Right ventricle myocardium inferior (tissue), 1 donor: ENCODE data around the gene CRIP1. TPM values are rescaled to one million over a fixed set of nuclear protein-coding genes. Genes with fewer than 3 reads are reported as not detected.

ENCODE experiments used
- ATAC-seq: fragments of 200-7000 bp; cut with Tn5 transposase; one replicate; pipeline ENCODE4 v1.9.1; 2020; ENCODE audit warnings: mild to moderate bottlenecking, moderate library complexity
- DNase-seq: peaks from one replicate; pipeline ENCODE4 v3.0.0; 2021; ENCODE audit errors: missing footprints
- intact Hi-C: fragments of 100-400 bp; cut with DNase I; formaldehyde crosslinking; loops from one replicate; pipeline ENCODE4 v1.11.0; 2022
- total RNA-seq: library from RNA; stranded (reverse); fragmentation: NEBNext Ultra II Directional; extraction: Animal tissue kit (Norgen Biotek cat#: 25700); gene quantifications from one replicate; pipeline ENCODE4 v1.2.1, GENCODE V29; 2021
- donor health status: DM: no; HTN: yes; CAD: no; lungs with severe emphysema.

Gene CRIP1
- total RNA-seq, 1 donor from 2014 or later, result 82.0 TPM

DNA sequence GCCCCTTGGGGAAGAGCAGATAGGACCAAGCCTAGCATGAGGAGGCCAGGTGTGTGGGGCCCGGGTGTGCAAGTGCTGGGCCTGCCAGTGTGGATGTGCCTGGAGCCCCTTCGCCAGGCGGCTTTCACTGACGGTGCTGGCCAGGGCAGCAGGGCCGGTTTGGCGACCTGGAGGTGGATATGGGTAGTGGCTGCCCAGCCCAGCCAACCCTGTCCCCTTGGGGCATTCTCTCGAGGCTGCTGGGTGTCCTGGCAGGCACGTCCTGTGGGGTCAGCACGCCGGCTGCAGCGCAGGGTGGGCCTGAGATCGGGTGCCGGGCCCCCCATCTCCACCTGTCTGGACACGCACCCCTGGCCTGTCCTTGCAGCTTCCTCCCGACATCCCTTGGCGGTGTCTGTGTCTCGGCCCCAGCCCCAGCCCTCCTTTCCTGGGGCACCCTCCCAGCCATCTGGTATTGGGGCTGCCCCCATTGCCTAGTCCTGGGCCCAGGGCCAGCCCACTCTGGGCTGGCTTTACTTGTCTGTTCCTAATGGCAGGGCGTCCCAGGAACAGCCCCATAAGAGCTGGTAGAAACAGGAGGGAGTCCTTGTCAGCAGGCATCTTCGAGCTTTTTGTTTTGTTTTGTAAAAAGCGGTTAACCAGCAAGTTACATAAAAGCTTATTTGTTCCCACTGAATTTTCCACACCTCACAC, 19.3 kb upstream of the CRIP1 start:
- no peak for ATAC-seq
- no peak for DNase-seq
- intact Hi-C loops, result no loop called here

DNA sequence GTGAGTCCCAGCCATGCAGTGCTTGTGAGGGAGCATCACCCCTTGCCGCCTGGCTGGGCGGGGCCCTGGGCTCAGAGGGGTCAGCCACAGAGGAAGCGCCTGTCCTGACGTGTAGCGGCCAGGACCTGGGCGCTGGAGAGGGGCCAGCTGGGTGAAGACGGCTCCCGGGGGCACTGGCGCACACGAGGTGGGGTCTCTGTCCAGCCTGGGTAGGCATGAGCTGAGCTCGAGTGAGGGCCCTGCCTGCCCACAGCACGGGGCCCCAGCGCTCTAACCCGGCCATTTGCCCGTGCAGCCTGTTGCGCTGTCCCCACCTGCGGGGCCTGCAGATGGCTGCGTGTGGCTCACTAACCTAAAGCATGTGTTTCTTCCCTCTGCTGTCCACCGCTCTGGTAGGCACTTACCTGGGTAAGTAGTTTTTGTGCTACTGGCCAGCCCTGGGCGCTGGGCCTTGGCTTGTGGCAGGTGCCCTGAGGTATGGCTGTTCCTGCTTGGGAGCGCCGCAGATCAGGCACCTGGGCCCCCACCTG, 18.7 kb upstream of the CRIP1 start:
- ATAC-seq, result no peak
- no peak for DNase-seq
- intact Hi-C loops, result no loop called here

DNA sequence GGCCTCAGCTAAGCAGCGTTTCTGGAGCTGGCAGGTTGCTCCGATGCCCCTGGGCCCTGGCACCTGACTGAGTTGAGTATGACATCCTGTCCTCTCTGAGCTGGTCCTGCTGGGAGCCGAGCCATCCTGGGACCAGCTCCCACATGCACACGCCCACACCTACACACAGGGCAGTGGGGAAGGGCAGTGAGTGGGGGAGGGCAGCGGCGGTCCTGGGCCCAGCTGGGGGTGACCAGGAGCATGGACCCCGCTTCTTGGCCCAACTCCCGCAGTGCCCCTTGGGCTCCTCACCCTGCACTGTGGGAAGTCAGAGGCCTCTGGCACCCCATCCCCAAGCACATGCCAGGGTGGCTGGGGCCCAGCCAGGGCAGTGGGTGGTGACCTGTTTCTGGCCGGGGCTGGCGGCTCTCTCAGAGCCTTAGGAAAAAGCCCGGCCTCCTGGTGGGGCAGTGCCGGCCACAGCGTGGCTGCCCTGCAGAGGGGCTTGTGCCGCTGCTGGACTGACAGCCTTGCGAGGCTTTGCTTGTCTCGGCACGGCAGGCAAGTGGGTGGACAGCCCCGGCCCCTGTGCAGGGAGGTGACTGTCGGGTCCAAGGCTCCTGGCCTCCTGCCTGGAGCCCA, 18.0 kb upstream of the CRIP1 start:
- intact Hi-C loops, result no loop called here
- peak; percentile 7 for ATAC-seq
- no peak for DNase-seq

DNA sequence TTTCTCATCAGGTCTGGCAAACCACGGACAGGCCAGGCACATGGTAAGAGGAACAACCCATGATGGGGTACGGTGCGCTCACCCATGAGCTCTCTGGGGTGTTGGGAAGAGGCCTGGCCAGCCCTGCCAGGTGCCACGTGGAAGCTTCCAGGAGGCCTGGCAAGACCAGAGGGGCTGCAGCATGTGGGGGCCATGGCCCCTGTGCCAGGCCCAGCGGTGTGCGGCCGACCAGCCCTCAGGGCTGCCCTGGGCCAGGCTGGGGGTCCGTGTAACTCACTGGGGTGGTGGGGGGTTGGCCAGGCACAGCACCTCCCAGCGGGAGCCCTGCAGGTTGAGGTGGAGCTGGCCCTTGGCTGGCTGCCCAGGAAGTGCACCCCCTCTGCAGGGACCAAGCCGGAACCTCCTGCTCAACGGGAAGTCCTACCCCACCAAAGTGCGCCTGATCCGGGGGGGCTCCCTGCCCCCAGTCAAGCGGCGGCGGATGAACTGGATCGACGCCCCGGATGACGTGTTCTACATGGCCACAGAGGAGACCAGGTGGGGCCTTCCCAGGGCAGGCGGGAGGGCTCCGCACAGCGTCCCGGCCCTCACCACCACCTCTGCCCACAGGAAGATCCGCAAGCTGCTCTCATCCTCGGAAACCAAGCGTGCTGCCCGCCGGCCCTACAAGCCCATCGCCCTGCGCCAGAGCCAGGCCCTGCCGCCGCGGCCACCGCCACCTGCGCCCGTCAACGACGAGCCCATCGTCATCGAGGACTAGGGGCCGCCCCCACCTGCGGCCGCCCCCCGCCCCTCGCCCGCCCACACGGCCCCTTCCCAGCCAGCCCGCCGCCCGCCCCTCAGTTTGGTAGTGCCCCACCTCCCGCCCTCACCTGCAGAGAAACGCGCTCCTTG, 17.0 kb upstream of the CRIP1 start:
- DNase-seq, result peak; percentile 80
- intact Hi-C loops, result loop anchor here (10.0 kb wide), 2 partner anchors 375 to 745 kb away; partner anchors contain the start of gene ADSS1
- no peak for ATAC-seq

DNA sequence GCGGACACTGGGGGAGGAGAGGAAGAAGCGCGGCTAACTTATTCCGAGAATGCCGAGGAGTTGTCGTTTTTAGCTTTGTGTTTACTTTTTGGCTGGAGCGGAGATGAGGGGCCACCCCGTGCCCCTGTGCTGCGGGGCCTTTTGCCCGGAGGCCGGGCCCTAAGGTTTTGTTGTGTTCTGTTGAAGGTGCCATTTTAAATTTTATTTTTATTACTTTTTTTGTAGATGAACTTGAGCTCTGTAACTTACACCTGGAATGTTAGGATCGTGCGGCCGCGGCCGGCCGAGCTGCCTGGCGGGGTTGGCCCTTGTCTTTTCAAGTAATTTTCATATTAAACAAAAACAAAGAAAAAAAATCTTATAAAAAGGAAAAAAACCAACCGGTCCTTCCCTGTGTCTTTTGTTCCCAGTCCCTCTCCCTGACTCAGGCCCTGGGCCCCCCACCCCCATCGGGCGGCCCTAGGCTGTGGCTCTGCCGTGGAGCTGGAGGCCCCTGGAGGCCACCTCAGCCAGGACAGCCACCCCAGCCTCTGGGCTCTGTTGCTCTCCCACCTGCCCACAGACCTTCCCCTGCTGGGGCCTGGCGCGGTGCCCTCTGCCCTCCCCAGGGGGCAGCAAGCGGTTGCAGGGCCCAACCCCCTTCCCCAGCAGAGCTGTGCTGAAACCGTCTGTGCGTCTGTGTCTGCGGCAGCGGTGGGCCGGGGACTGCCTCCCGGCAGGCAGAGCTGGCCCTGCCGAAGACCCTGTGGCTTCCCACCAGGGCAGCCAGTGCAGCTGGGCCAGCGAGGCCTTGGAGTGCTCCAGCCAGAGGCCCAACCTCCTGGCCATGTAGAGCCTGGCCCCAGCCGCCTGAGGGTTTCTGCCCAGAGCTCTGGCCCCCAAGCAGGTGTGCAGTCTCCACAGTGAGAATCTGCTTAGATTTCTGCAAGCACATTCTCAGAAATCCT, 16.1 kb upstream of the CRIP1 start:
- ATAC-seq, result no peak
- DNase-seq, result no peak
- intact Hi-C loops, result loop anchor here (10.0 kb wide), 2 partner anchors 376 to 746 kb away; partner anchors contain the start of gene ADSS1

DNA sequence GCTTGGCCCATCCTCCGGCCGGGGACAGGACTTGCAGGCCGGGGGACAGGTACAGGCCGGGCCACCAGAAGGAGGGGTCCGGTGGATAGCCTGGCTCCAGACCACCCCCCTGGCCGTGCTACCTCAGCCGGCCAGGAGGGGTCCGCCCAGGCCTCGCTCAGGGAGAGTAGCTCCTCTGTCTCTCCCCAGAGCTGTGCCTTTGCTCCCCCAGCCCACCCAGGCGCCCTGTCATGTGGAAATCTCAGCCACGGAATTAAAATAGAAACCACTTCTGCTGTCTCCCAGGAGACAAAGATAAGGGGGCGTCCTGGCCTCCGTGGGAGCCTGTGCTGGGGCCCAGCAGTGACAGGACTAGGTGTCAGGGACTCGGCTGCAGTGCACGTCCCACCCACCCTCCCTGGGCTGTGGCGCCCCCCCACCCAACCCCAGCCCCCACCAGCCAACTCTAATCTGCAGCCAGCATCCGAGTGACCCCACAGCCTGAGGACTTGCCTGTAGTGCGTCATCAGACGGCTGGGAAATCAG, 15.3 kb upstream of the CRIP1 start:
- no peak for DNase-seq
- peak; percentile 21 for ATAC-seq
- intact Hi-C loops, result loop anchor here (10.0 kb wide), 2 partner anchors 377 to 747 kb away; partner anchors contain the start of gene ADSS1

DNA sequence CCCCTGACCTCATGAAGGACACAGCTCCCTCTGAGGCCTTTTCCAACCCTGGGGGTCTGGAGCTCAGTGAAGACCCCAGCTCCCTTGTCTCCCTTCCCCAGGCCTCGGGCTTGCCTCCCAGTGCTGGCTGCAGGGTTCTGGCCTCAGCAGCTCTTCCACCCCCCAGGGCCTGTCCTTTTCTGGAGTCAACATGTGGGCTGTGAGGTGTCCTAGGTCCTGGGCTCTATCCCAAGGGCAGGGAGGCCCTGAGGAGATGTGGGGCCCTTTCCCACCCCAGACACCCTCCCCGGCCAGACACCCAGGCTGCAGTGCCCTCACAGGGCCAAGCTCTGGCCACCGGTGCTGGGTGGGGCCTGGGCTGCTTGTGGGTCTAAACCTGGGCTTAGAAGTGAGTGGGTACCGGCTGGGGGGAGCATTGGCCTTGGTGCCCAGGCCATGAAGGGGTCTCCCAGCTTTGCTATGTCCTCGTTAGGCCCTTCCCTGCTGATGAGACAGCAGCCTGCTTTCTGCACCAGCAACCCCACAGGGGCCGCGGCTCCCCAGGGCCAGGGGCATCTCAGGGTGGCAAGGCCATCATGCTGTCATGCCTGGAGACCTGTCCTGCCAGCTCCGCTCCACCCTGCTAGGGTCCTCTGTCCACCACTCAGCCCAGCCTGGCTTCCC, 14.7 kb upstream of the CRIP1 start:
- ATAC-seq (peak; percentile 17), DNase-seq (no peak)
- intact Hi-C loops, result loop anchor here (10.0 kb wide), 2 partner anchors 377 to 747 kb away; partner anchors contain the start of gene ADSS1

DNA sequence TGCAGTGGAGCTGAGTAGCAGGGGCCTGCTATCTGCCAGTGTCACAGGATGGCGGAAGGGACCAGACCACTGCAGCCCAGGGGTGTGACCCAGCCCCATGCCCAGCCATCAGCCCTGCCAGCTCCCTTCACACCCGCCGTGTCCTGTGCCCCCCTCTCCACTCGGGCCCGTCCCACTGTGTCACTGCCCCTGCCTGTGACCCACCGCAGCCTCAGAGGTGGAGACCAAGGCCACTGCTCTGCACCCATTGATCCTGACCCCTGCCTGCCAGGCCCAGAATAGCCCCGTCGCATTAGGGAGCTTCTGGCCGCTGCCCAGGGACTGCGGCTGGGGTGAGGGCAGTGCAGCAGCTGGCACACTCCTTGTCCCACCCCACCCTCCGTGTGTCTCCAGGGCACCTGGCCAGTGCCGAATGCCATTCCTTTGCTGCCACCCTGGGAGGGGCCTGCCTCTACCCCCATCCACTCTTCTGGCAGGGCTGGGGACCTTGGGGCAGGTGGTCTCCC, 14.1 kb upstream of the CRIP1 start:
- intact Hi-C loops, result loop anchor here (10.0 kb wide), 2 partner anchors 378 to 748 kb away; partner anchors contain the start of gene ADSS1
- DNase-seq, result peak; percentile 88
- peak; percentile 33 for ATAC-seq

DNA sequence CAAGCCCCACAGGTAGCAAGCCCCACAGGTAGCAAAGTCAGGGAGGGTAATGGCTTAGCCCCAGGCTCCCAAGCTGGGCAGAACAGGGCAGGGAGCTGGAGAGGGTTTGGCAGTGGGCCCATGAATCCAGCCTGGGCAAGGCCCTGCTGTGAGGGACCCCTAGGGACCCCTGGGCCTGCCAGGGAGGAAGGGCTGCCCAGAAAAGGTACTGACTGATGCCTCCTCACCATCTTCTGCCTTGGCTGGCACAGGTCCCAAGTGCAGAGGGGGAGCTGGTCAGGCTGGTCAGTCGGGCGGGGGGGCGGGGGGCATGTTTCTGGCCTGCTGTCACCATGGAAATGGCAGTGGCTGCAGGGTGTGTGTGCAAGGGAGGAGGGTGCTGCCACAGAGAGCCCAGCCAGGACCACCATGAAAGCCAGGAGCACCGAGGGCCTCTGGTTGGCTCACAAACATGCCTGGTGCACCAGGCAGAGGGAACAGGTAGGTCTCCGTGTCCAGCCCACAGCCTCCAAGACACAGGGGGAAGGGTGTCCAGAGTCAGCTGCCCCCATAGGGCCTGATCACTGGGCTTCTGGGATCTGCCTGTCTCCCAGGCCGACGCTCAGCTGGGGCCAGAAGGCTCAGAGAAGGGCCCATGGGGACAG, 13.5 kb upstream of the CRIP1 start:
- intact Hi-C loops, result loop anchor here (10.0 kb wide), 2 partner anchors 378 to 748 kb away; partner anchors contain the start of gene ADSS1
- no peak for DNase-seq
- ATAC-seq, result no peak

DNA sequence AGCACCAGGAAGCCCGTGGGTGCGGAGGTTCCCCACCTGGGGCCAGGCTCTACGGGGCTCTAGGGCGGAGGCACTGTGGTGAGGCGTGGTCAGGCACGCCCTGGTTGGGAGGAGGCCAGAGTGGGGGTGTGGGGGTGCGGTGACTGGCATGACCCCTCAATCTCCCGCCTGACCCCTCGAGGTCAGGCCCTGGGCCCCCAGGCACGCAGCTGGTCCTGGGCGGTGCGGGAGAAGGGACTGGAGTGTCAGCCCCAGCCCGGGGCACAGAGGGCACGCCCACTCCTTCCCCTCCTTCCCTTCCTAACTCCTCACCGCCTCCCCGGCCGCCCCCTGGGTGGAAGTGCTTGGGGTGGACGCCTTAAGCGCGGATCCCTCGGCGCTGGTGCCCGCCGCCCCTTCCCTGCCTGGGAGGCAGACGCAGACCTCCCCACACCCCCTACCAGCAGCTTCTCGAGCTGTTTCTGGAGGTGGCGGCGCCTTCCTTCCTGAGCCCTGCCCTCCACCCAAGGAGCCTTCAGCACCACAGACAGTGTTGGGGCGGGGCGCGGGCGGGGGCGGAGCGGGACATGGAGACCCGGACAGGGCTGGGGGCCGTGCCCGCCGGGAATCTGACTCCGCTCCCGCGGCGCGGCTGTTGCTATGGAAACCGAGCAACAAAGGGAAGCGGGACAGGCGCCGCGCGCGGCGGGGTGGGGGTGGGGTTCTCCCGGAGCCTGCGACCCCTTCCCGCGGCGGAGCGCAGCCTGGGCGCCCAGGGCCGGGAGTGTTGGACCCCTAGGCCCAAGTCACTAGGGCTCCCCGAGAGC, 12.8 kb upstream of the CRIP1 start:
- ATAC-seq, result peak; percentile 40
- DNase-seq, result peak; percentile 97
- intact Hi-C loops, result loop anchor here (2.0 to 10.0 kb wide), 4 partner anchors 17 to 749 kb away; partner anchors contain the start of genes ADSS1 and TEDC1

DNA sequence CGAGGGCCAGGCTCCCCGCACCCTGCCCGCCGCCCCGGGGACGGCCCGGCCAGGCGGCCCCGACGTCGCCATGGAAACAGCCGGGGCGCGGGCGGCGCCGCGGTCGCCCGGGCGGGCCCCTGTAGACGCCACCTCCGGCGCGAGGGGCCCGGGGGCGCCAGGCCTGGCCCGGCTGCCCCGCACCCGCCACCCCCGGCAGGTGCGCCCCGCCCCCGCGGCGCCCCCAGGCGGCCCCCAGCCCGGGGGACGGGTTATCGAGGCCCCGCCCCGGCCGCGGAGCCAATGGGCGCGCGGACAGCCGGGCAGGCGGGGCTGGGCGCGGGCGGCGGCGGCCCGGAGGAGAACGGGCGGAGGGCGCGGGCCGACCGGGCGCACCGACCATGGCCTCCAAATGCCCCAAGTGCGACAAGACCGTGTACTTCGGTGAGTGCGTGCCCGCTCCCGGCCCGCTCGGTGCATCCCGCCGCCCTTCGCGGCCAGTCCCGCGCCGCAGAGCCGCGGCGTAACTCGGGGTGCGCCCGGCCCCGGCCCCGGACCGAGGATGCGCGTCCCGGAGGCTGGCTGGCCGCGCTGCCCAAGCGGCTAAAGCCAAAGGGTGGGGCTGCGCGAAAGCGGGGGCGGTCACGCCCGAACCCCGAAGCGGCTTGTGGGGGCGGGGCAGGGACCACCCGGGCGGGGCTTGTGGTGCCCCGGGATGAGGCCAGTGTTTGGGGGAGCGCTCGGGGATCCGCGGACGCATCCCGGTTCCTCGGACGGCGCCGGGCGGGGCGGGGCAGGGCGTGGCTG, 12.0 kb upstream of the CRIP1 start, which contains the start of gene CRIP2:
CRIP2 (plus strand) TSS at position 339 of the 786 bp plus-strand sequence; CDS start at position 381, 42 bp downstream.
- peak; percentile 3 for ATAC-seq
- intact Hi-C loops, result loop anchor here (2.0 to 10.0 kb wide), 4 partner anchors 16 to 750 kb away; partner anchors contain the start of genes ADSS1 and TEDC1
- peak; percentile 83 for DNase-seq

DNA sequence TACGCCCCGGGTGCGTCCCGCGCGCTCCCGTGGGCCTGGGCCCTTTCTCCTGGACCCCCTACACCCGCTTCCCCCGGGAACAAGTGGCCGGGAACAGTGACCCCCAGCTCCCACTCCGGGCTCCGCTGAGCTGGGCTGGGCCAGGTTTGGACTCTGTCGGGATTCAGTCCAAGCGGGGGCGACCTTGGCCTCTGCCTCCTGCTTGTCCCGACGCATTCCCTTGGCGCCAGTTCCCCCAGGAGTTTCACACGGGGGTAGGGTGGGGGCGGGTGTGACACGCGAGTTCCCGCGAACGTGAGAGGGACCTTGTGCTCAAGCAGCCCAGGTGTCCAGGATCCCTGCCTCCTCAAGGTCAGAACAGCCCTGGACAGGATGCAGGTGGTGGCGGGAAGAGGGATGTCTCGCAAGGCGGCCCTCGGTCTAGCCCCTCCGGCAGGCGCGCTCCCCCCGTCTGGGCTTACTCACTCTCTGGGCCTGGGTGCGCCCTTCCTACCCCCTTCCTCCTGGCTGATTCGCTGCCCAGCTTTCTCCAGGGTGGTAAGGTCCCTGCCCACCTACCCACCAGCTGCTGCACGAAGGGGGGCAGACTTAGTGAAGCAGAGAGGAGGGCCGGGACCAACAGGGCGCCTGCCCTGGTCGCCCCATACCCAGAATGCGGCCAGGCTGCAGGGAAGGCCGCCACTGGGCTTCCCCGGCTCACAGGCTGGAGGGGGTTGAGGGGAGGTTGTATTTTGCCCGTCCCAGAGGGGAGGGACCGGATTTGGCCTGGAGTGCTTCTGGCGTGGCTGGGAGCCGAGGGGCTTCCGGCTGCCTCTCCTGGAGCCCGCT, 11.2 kb upstream of the CRIP1 start:
- intact Hi-C loops, result loop anchor here (2.0 to 10.0 kb wide), 4 partner anchors 15 to 751 kb away; partner anchors contain the start of genes ADSS1 and TEDC1
- DNase-seq, result no peak
- ATAC-seq, result no peak

DNA sequence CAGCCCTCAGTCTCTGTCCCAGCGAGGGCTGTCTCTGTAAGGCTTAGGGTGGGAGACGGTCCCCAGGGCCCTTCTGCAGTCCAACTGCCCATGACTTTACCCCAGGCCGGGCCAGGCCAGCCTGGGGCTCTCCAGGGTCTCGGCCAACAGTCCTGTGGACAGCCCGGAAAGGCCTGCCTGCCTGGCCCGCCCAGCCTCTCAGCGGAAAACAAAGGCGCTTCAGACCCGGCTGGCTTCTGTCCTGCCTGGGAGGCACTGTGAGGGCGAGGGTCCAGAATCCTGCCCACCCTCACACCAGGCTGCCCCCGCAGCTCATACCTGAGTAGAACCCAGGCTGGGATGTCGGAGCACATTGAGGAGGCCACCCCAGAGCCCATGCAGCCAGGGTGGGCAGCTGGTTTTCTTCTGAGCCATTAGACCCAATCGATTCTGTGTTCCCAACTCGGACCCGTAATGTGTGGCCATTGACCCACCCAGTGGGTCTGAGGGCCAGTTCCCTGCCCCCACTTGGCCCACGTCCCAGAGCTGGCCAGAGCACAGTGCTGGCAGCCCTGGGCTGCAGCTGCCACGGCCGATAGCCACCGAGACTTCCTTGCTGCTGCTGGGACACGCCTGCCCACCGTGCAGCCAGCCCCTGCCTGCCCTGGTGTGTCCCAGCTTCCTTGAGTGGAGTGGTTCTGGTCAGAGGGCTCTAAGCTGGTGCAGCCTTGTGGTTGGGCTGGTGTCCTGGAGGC, 10.4 kb upstream of the CRIP1 start:
- intact Hi-C loops, result loop anchor here (10.0 kb wide), 2 partner anchors 381 to 751 kb away; partner anchors contain the start of gene ADSS1
- ATAC-seq, result no peak
- no peak for DNase-seq
